HS-27A (cell line): ENCODE data around the gene TOP2B.

ENCODE experiments used
- DNase-seq: peaks from one replicate; pipeline ENCODE4 v3.0.0-alpha.2; 2012; ENCODE audit warnings: low read depth, missing footprints

The TOP2B gene

GRCh38 chr3:25664812-25665314 is at the start of gene TOP2B:
Gene TOP2B, minus strand, starts transcription at chr3:25664907. Its CDS starts 610 bp downstream, at chr3:25664297.
- peak; percentile 86 for DNase-seq

GRCh38 chr3:25713341-25713985 is 48.8 kb upstream of the TOP2B start:
- DNase-seq = no peak

- no peak for DNase-seq
These were observed 46.4 kb upstream of the TOP2B start for GRCh38 chr3:25711090-25711489.

- no peak for DNase-seq
These were observed 43.3 kb upstream of the TOP2B start for GRCh38 chr3:25708036-25708435.

GRCh38 chr3:25707268-25707926 is 42.7 kb upstream of the TOP2B start:
- DNase-seq = no peak

GRCh38 chr3:25706213-25706612 is 41.5 kb upstream of the TOP2B start:
- DNase-seq = no peak

GRCh38 chr3:25697553-25697952 is 32.8 kb upstream of the TOP2B start:
- no peak for DNase-seq

- DNase-seq = no peak
These were observed 31.2 kb upstream of the TOP2B start for GRCh38 chr3:25695731-25696420.

- DNase-seq = no peak
These were observed 28.5 kb upstream of the TOP2B start for GRCh38 chr3:25693238-25693637.

GRCh38 chr3:25692341-25692740 is 27.6 kb upstream of the TOP2B start:
- no peak for DNase-seq

- no peak for DNase-seq
These were observed 26.2 kb upstream of the TOP2B start for GRCh38 chr3:25690768-25691533.

GRCh38 chr3:25689226-25689625 is 24.5 kb upstream of the TOP2B start:
- DNase-seq = no peak

GRCh38 chr3:25687742-25688141 is 23.0 kb upstream of the TOP2B start:
- DNase-seq = no peak

GRCh38 chr3:25686766-25687165 is 22.1 kb upstream of the TOP2B start:
- no peak for DNase-seq

- no peak for DNase-seq
These were observed 19.2 kb upstream of the TOP2B start for GRCh38 chr3:25683882-25684281.

- DNase-seq = no peak
These were observed 18.7 kb upstream of the TOP2B start for GRCh38 chr3:25683410-25683809.

- no peak for DNase-seq
These were observed 15.1 kb upstream of the TOP2B start for GRCh38 chr3:25679642-25680302.

- DNase-seq = no peak
These were observed 14.5 kb upstream of the TOP2B start for GRCh38 chr3:25679166-25679565.

- DNase-seq = no peak
These were observed 13.9 kb upstream of the TOP2B start for GRCh38 chr3:25678581-25678980.

GRCh38 chr3:25677121-25677520 is 12.4 kb upstream of the TOP2B start:
- no peak for DNase-seq

- no peak for DNase-seq
These were observed 10.0 kb upstream of the TOP2B start for GRCh38 chr3:25674670-25675069.
